Activated T-helper 17 cell treated with anti-CD3 and anti-CD28 coated beads, Interleukin-2, amount 50 U/mL, for 72 hours (primary cell): Measurements from ENCODE around the gene ZDHHC24. TPM values are rescaled to one million over a fixed set of nuclear protein-coding genes. Genes with fewer than 3 reads are reported as not detected.
A peak's percentile ranks its signal among the peaks of the same experiment; 100 is the strongest.
"Not testable (repeated sequence)": the region's sequence is repeated elsewhere in the genome, so short reads cannot be mapped to it uniquely, and the experiment has no call there.

Experiments used
- ATAC-seq: fragments of 150-1000 bp; cut with Tn5 transposase; replicated peaks from 2 replicates; pipeline ENCODE4 v1.10.0; 2021; ENCODE audit warnings: mild to moderate bottlenecking, moderate library complexity
- H3K27ac Mint-ChIP-seq: one replicate; pipeline ENCODE4 v1.8.0; 2022; ENCODE audit warnings: mixed read lengths
- H3K27me3 Mint-ChIP-seq: one replicate; pipeline ENCODE4 v1.8.0; 2022; ENCODE audit warnings: mixed read lengths
- H3K36me3 Mint-ChIP-seq: one replicate; pipeline ENCODE4 v1.8.0; 2022; ENCODE audit warnings: low read depth, mild to moderate bottlenecking, mixed read lengths
- H3K4me1 Mint-ChIP-seq: one replicate; pipeline ENCODE4 v1.8.0; 2022; ENCODE audit warnings: mixed read lengths
- H3K4me3 Mint-ChIP-seq: one replicate; pipeline ENCODE4 v1.8.0; 2022; ENCODE audit warnings: mild to moderate bottlenecking, mixed read lengths
- H3K9me3 Mint-ChIP-seq: one replicate; pipeline ENCODE4 v1.8.0; 2022; ENCODE audit warnings: mixed read lengths
- total RNA-seq, 2 donors: library from RNA; stranded (reverse); gene quantifications; one replicate each; pipeline ENCODE4 v1.2.3, GENCODE V29; 2022

Gene ZDHHC24
- total RNA-seq, 2 donors from 2014 or later, result 8.7 to 12.6 TPM

GRCh38 chr11:66544952-66545351, 896 bp downstream of the ZDHHC24 start:
- ATAC-seq, H3K9me3 Mint-ChIP-seq, H3K27me3 Mint-ChIP-seq: not testable (repeated sequence)
- Mint-ChIP-seq H3K36me3 (peaks cover 30% of the 10 kb centered on the region), H3K4me3 (peak overlapping the region; percentile 95), H3K4me1 (peaks cover 31% of the 10 kb centered on the region), H3K27ac (peak overlapping the region; percentile 92)

GRCh38 chr11:66543263-66544107, 2.4 kb downstream of the ZDHHC24 start:
- peak overlapping the region; percentile 95 for H3K4me3 Mint-ChIP-seq
- peak; percentile 6 for ATAC-seq
- H3K27ac Mint-ChIP-seq, result peak overlapping the region; percentile 85
- no peaks in the 10 kb centered on the region for H3K27me3 Mint-ChIP-seq
- H3K9me3 Mint-ChIP-seq, result no peaks in the 10 kb centered on the region
- H3K4me1 Mint-ChIP-seq, result peaks cover 31% of the 10 kb centered on the region
- H3K36me3 Mint-ChIP-seq, result peaks cover 38% of the 10 kb centered on the region

- ATAC-seq, result no peak
These were observed 3.5 kb downstream of the ZDHHC24 start for GRCh38 chr11:66542362-66542761.

GRCh38 chr11:66541892-66542291, 4.0 kb downstream of the ZDHHC24 start:
- H3K4me3 Mint-ChIP-seq, result peak overlapping the region; percentile 95
- H3K27ac Mint-ChIP-seq, result peak overlapping the region; percentile 85
- H3K9me3 Mint-ChIP-seq, result no peaks in the 10 kb centered on the region
- H3K4me1 Mint-ChIP-seq, result peaks cover 31% of the 10 kb centered on the region
- H3K36me3 Mint-ChIP-seq, result peaks cover 49% of the 10 kb centered on the region
- no peak for ATAC-seq
- H3K27me3 Mint-ChIP-seq, result no peaks in the 10 kb centered on the region

More at GRCh38 chr11:66542362-66542761, 3.5 kb downstream of the ZDHHC24 start:
- Mint-ChIP-seq H3K9me3 (no peaks in the 10 kb centered on the region), H3K36me3 (peaks cover 44% of the 10 kb centered on the region), H3K4me3 (peak overlapping the region; percentile 95), H3K27ac (peak overlapping the region; percentile 85), H3K27me3 (no peaks in the 10 kb centered on the region), H3K4me1 (peaks cover 31% of the 10 kb centered on the region)

- H3K27me3 Mint-ChIP-seq, H3K4me3 Mint-ChIP-seq, H3K27ac Mint-ChIP-seq: not testable (repeated sequence)
These were observed 5.2 kb downstream of the ZDHHC24 start for GRCh38 chr11:66540598-66540997.

GRCh38 chr11:66539870-66540213, 6.0 kb downstream of the ZDHHC24 start:
- no peak overlapping the region for H3K4me3 Mint-ChIP-seq

More at GRCh38 chr11:66540598-66540997, 5.2 kb downstream of the ZDHHC24 start:
- Mint-ChIP-seq H3K4me1 (peaks cover 31% of the 10 kb centered on the region), H3K36me3 (peaks cover 62% of the 10 kb centered on the region)
- not testable (repeated sequence) for ATAC-seq, H3K9me3 Mint-ChIP-seq

GRCh38 chr11:66539170-66539869, 6.5 kb downstream of the ZDHHC24 start:
- Mint-ChIP-seq H3K9me3 (no peaks in the 10 kb centered on the region), H3K27ac (no peak overlapping the region), H3K4me1 (peaks cover 24% of the 10 kb centered on the region), H3K36me3 (peaks cover 72% of the 10 kb centered on the region), H3K4me3 (no peak overlapping the region), H3K27me3 (no peaks in the 10 kb centered on the region)
- ATAC-seq, result no peak

More at GRCh38 chr11:66539870-66540213, 6.0 kb downstream of the ZDHHC24 start:
- H3K27ac Mint-ChIP-seq, result no peak overlapping the region
- no peaks in the 10 kb centered on the region for H3K27me3 Mint-ChIP-seq
- no peaks in the 10 kb centered on the region for H3K9me3 Mint-ChIP-seq
- peaks cover 26% of the 10 kb centered on the region for H3K4me1 Mint-ChIP-seq
- H3K36me3 Mint-ChIP-seq, result peaks cover 69% of the 10 kb centered on the region
- ATAC-seq, result no peak

GRCh38 chr11:66532784-66533183, 13.1 kb downstream of the ZDHHC24 start:
- Mint-ChIP-seq H3K27ac (no peak overlapping the region), H3K4me3 (no peak overlapping the region), H3K27me3 (no peaks in the 10 kb centered on the region), H3K9me3 (no peaks in the 10 kb centered on the region), H3K36me3 (peaks cover 46% of the 10 kb centered on the region), H3K4me1 (peaks cover 6% of the 10 kb centered on the region)
- no peak for ATAC-seq

GRCh38 chr11:66531841-66532240, 14.0 kb downstream of the ZDHHC24 start:
- ATAC-seq, result no peak
- Mint-ChIP-seq H3K4me1 (peaks cover 6% of the 10 kb centered on the region), H3K27ac (no peak overlapping the region), H3K4me3 (no peak overlapping the region), H3K27me3 (no peaks in the 10 kb centered on the region), H3K9me3 (no peaks in the 10 kb centered on the region), H3K36me3 (peaks cover 40% of the 10 kb centered on the region)

GRCh38 chr11:66530927-66531709, 14.7 kb downstream of the ZDHHC24 start:
- Mint-ChIP-seq H3K4me1 (peaks cover 6% of the 10 kb centered on the region), H3K4me3 (no peak overlapping the region), H3K9me3 (no peaks in the 10 kb centered on the region), H3K27me3 (no peaks in the 10 kb centered on the region), H3K27ac (no peak overlapping the region), H3K36me3 (peaks cover 35% of the 10 kb centered on the region)
- no peak for ATAC-seq

- no peaks in the 10 kb centered on the region for H3K27me3 Mint-ChIP-seq
- no peak for ATAC-seq
- H3K4me3 Mint-ChIP-seq, result no peak overlapping the region
- no peak overlapping the region for H3K27ac Mint-ChIP-seq
- peaks cover 6% of the 10 kb centered on the region for H3K4me1 Mint-ChIP-seq
- H3K36me3 Mint-ChIP-seq, result peaks cover 28% of the 10 kb centered on the region
- H3K9me3 Mint-ChIP-seq, result no peaks in the 10 kb centered on the region
These were observed 16.2 kb downstream of the ZDHHC24 start for GRCh38 chr11:66529655-66530054.

GRCh38 chr11:66529069-66529468, 16.8 kb downstream of the ZDHHC24 start:
- Mint-ChIP-seq H3K9me3 (no peaks in the 10 kb centered on the region), H3K27ac (no peak overlapping the region), H3K27me3 (no peaks in the 10 kb centered on the region), H3K4me3 (no peak overlapping the region), H3K4me1 (peaks cover 6% of the 10 kb centered on the region), H3K36me3 (peaks cover 27% of the 10 kb centered on the region)
- ATAC-seq, result no peak

- H3K36me3 Mint-ChIP-seq, result peaks cover 60% of the 10 kb centered on the region
- H3K27me3 Mint-ChIP-seq, result no peaks in the 10 kb centered on the region
- ATAC-seq, result no peak
- H3K4me3 Mint-ChIP-seq, result no peak overlapping the region
- H3K27ac Mint-ChIP-seq, result no peak overlapping the region
- no peaks in the 10 kb centered on the region for H3K9me3 Mint-ChIP-seq
- no peaks in the 10 kb centered on the region for H3K4me1 Mint-ChIP-seq
These were observed 21.4 kb downstream of the ZDHHC24 start for GRCh38 chr11:66524304-66525040.

DNA sequence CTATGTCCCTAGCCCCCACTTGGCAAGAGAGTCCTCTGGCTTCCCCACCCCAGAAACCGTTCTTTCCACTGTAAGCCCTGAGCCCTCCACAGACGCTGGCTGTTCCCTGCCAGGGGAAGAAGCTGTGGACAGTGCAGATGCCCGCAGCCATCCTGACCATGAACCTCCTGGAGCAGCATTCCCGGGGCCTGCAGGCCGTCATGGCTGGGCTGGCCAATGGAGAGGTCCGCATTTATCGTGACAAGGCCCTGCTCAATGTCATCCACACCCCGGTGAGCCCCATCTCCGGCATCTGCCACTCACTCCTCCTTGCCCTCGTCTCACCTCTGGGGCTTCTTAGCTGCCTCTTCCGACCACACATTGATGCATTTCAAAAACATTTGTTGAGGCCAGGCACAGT, 22.2 kb downstream of the ZDHHC24 start:
- Mint-ChIP-seq H3K4me1 (no peaks in the 10 kb centered on the region), H3K27ac (no peak overlapping the region), H3K9me3 (no peaks in the 10 kb centered on the region), H3K36me3 (peaks cover 57% of the 10 kb centered on the region), H3K4me3 (no peak overlapping the region), H3K27me3 (no peaks in the 10 kb centered on the region)
- ATAC-seq, result no peak
